Left renal cortex interstitium (tissue), 4 donors: ENCODE results near the gene PELI3. TPM values are rescaled to one million over a fixed set of nuclear protein-coding genes. Genes with fewer than 3 reads are reported as not detected.
A peak's percentile ranks its signal among the peaks of the same experiment; 100 is the strongest.
"Not testable (repeated sequence)": the region's sequence is repeated elsewhere in the genome, so short reads cannot be mapped to it uniquely, and the experiment has no call there.

Experiments used
- DNase-seq, 4 donors: peaks; one replicate each; pipeline ENCODE4 v3.0.0-alpha.2; 2013; ENCODE audit warnings: low read depth in 4 of 4, low spot score in 2 of 4, missing footprints in 1 of 4
- polyA plus RNA-seq, 4 donors: library from polyadenylated mRNA; unstranded; fragments of 120-200 nt; gene quantifications; one replicate each; pipeline ENCODE4 v1.2.1, GENCODE V29; 2013; ENCODE audit not compliant: insufficient read length in 4 of 4

Gene PELI3, protein sequence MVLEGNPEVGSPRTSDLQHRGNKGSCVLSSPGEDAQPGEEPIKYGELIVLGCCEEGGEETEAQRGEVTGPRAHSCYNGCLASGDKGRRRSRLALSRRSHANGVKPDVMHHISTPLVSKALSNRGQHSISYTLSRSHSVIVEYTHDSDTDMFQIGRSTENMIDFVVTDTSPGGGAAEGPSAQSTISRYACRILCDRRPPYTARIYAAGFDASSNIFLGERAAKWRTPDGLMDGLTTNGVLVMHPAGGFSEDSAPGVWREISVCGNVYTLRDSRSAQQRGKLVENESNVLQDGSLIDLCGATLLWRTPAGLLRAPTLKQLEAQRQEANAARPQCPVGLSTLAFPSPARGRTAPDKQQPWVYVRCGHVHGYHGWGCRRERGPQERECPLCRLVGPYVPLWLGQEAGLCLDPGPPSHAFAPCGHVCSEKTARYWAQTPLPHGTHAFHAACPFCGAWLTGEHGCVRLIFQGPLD
- 1 to 10 TPM; 4.5 to 7.8 (median 6.4) TPM for polyA plus RNA-seq

DNA sequence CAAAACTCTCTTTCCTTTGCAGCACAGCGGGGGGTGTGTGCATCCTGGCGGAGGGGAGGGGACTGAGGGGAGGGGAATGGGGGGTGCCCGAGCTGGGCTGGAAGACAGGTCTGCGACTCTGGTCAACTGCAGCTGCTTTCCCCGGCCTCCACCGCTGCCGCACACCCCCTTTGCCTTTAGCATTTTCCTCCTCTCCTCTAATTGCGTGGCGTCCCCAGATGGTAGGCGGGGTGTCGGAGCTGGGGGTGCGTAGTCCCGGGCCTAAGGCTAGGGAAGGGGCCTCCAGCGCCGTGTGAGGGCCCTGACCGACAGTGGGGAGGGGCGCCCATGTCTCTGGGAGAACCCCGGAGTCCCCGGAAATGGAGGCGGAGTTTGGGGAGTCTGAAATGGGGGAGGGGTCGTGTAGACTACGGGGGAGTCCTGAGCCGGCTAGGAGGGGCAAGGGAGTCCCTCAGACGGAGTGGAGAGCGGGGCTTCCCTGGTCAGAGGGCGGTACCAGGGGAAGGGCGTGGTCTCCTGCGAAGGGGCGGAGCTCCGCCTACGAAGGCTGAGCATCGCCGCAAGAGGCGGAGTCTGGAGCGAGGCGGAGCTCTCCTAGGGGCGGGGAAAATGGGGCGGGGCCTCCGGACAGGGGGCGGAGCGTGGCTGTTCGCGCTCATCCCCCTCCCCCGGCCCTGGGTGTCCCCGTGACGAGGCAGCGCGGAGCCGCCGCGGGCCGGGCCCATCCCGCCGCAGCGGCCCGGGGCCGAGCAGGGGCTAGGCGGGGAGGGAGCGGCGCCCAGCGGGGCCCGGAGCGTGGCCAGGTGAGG lies at the start of gene PELI3:
PELI3 (plus strand) TSS at position 681 of the 809 bp plus-strand sequence. CDS start 1,224 bp downstream, outside the sequence.
- DNase-seq: peak; percentile 81 to 92 (median 88)

DNA sequence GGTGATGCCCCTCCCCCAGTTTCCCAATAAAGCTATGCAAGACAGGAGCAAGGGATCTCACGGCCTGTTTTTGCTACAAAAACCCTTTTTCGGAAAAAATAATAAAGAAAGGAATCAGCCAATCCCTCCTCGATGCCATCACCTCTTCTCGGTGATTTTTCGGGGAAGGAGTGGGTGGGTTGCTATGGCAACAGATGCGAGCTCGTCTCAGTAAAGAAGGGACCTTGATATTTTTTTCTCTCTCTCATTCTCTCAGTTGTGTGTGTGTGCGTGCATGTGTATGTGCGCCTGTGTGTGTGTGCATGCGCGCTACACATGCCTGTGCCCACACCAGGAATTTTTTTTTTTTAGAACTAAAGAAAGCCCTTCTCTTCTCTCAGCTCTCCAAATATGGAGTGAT lies 49.7 kb upstream of the PELI3 start:
- no peak for DNase-seq

DNA sequence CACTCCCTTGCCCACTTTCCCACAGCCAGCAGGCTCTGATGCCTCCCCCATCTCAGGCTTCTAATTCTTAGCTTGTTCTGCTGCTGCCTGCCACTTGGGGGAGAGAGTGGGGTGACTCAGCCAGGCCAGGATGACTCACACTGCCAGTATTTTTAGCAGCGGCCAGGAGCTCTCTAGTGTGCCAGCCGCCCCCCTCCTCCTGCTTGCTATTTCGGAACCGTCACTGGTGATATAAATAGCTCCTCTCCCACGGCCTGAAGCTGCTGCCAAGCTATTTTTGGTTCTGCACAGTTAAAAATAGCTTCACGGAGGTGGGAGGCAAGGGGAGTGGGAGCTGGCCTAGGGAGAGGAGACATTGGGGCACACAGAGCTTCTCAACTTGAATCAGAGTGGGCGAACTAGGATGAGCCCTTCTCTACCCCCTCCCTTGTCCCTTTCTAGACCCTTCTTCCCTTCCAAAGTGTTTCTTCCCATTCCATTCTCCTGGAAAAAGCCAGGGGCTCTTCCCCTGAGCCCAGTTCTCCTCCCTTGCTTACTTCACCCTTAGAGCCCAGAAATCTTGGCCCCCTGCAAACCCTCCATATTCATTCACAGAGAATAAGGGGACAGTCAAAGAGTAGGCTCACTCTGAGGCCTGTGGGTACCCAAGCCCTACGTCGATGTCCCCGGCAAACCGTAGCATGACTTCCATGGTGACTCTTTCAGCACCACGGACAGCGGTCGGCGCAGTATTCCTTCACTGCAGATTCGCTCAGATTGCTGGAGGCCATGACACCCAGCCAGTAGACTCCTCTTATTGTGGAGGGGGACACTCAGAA lies 48.3 kb upstream of the PELI3 start:
- peak in 2 of 4 donors; percentile 58 to 73 for DNase-seq

DNA sequence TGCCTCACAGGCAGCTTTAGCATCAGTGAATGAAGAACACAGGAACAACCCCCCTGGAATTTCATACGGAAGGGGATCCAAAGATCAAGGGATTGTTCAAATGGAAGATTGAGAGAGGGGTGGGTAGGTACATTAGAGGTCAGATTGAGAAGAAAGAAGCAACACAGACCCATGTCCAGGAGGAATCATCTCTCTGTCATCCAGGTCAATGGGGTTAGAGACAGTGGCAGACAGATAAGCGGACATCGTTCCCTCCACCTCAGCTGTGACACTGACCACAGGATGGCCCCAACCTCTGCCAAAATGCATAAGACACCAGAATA lies 47.8 kb upstream of the PELI3 start:
- DNase-seq: no peak

- no peak for DNase-seq
These were observed 46.9 kb upstream of the PELI3 start for GRCh38 chr11:66419825-66420224.

DNA sequence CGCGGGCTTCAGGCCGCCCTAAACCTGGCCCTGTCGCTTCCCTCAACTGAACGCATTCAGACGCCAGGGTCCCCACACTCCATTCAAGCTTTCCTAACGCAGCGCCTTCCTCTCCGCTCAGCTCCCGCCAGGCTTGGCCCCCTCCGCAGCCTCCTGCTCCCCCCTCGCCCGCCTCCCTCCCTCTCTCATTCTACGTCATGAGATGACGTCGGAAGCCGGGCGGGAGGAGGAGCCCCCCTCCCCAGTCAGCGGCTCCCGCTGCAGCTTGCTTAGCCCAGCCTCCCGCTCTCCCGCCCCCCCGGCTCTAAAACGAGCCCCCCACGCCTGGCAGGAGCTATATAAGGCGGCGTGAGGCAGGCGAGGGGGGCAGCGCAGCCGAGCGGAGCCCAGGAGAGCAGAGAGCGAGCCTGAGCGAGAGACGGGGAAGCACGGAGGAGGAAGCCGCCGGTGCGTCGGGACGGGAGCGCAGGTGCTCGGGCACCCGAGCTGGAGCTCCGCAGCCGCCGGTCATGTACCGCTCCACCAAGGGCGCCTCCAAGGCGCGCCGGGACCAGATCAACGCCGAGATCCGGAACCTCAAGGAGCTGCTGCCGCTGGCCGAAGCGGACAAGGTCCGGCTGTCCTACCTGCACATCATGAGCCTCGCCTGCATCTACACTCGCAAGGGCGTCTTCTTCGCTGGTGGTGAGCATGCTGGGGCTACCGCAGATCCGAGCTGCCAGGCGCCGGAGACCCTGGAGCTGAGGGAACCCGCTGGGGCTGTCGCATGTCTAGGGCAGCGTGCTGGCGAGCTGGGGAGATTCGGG lies 45.8 kb upstream of the PELI3 start, which contains the start of gene NPAS4:
NPAS4 (plus strand) TSS at position 365 of the 806 bp plus-strand sequence; CDS start at position 510, 145 bp downstream.
- no peak for DNase-seq

- DNase-seq: peak; percentile 84 to 88 (median 86)
These were observed 45.1 kb upstream of the PELI3 start for GRCh38 chr11:66421492-66422205.

DNA sequence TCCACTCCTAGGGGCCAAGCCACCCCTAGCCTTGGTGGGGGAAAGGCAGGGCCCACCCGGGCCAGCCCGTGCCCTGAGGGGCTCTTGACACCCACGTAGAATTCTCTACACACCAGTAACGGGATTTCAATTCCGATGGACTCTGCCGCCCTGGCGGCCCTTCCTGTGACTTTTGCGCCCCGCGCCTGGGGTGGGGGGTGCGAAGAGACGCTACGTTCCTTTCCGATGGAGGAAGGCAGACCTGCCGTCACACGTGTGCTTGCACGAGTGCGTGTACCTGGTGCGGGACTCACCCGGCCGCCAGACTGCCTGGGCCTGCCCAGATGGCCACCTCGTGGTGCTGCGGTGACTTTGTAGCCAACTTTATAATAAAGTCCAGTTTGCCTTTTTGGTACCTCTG lies 40.4 kb upstream of the PELI3 start:
- DNase-seq: no peak

- DNase-seq: no peak
These were observed 37.8 kb upstream of the PELI3 start for GRCh38 chr11:66428933-66429332.

- DNase-seq: no peak
These were observed 36.6 kb upstream of the PELI3 start for GRCh38 chr11:66429983-66430602.

DNA sequence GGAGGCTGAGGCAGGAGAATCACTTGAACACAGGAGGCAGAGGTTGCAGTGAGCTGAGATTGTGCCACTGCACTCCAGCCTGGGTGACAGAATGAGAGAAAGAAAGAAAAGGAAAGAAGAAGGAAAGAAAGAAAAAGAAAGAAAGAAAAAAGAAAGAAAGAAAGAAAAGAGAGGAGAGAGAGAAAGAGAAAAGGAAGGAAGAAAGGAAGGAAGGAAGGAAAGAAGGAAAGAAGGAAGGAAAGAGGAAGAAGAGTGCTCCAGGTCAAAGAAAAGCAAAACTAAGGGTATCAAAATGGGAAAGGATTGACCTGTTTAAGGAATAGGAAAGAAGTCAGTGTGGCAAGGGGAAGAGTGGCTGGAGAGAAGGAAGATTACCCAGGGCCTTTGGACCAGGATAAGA lies 35.4 kb upstream of the PELI3 start:
- DNase-seq: not testable (repeated sequence)

DNA sequence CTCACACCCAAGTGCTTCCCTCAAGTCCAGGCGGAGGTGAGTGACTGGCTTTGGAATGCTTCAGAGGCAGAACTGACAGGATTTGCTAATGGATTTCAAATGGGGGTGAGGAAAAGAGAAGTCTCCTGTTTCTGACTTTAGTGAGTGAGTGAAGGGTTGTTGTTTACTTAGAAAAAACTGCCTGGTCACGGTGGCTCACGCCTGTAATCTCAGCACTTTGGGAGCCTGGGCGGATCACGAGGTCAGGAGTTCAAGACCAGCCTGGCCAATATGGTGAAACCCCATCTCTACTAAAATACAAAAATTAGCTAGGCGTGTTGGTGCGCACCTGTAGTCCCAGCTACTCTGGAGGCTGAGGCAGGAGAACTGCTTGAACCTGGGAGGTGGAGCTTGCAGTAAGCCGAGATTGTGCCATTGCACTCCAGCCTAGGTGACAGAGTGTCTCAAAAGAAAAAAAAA lies 34.8 kb upstream of the PELI3 start:
- DNase-seq: not testable (repeated sequence)

GRCh38 chr11:66432597-66432996 lies 34.1 kb upstream of the PELI3 start:
- DNase-seq: no peak

DNA sequence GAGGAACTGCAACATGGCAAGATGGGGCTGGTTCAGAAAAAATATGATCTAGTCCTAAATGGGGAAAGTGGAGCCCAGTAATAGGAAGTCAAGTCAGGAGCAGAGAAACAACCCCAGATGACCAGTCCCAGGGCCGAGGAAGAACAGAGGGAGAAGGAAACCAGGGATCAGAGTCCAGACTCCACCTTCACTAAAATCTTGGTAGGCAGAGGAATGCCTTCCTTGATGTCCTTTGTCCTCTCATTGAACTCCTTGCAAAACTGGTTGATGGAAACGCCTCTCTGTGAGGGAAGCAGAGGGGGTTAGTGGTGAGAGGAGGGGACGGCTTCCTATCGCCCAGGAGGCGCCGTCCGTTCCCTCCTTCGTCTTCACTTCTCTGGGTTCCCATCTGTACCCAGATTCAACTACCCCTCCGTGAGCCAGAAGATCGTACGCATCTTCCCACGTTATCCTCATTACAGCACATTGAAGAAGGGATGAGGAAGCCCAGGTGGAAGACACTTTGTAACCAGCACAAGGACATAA lies 28.7 kb upstream of the PELI3 start:
- DNase-seq: no peak

DNA sequence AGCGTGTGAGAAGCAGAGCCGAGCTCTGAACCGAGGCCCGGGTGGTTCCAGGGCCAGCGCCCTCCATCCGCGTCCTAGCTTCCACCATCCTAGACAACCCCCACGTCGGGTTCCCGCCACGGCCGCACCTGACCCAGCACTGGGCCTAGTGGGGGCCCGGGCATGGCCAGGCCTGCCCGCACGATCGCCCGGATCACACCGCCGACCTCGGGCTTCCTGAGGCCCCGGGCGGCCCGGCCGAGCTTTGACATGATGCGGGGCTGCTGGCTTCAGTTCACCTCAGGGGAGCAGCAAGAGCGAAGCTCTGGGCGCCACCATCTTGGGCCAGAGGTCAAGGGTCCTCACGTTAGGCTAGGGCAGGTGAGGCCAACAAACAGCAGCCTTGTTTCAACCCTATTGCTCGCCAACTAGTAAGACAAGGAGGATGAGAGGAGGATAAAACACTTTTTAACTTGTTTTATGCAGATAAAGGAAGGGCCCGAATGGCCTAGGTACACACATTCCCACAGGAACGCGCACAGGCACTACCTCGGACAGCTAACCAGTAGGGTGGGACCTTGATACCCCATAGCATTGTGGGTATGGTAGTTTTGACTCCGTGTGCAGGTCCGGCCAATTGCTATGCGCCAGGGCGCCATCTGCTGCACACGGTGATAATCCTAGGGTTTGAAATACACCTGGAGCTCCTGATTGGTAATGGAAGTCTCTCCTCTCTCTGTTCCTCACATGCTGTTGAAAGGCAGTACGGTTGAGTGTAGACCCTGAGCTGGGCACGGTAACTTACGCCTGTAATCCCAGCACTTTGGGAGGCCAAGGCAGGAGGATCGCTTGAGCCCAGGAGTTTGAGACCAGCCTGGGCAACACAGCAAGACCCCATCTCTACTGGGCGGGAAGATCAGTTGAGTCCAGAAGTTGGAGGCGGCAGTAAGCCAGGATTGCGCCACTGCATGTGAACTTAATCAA lies 27.9 kb upstream of the PELI3 start, which contains the start of gene MRPL11:
MRPL11 (minus strand) TSS at position 345 of the 963 bp plus-strand sequence; CDS start at position 251, 94 bp downstream.
- DNase-seq: peak; percentile 85 to 97 (median 92)

GRCh38 chr11:66440101-66440939 lies 26.4 kb upstream of the PELI3 start:
- DNase-seq: not testable (repeated sequence)
